Uterus (tissue), 4 donors: ENCODE measurements around the gene KCNQ1. TPM values are rescaled to one million over a fixed set of nuclear protein-coding genes. Genes with fewer than 3 reads are reported as not detected.

Source experiments
- DNase-seq, 2 donors: peaks; one replicate each; pipeline ENCODE4 v3.0.0-alpha.2; 2019 to 2020
- H3K27ac ChIP-seq, 2 donors: fragments of 200-600 bp; sonication (generic); 1 replicate in 1 of 2; 2 replicates in 1 of 2; pipeline ENCODE4 v1.5.1; 2016 to 2018
- H3K27me3 ChIP-seq, 2 donors: fragments of 200-600 bp; sonication (generic); one replicate each; pipeline ENCODE4 v1.5.1; 2018 to 2019; ENCODE audit warnings: control low read depth in 1 of 2
- H3K36me3 ChIP-seq, 2 donors: fragments of 200-600 bp; sonication (generic); one replicate each; pipeline ENCODE4 v1.5.1; 2019; ENCODE audit warnings: control low read depth in 1 of 2
- H3K4me1 ChIP-seq, 2 donors: fragments of 200-600 bp; sonication (generic); one replicate each; pipeline ENCODE4 v1.5.1; 2018 to 2019; ENCODE audit warnings: control low read depth in 1 of 2
- H3K4me3 ChIP-seq, 2 donors: fragments of 200-600 bp; sonication (generic); 1 replicate in 1 of 2; 2 replicates in 1 of 2; pipeline ENCODE4 v1.5.1; 2018 to 2019; ENCODE audit warnings: mild to moderate bottlenecking in 1 of 2
- H3K9me3 ChIP-seq, 2 donors: fragments of 200-600 bp; sonication (generic); one replicate each; pipeline ENCODE4 v1.5.1; 2019; ENCODE audit warnings: control low read depth in 1 of 2
- POLR2A ChIP-seq, 2 donors: fragments of 450-650 bp; IDR thresholded peaks; one replicate each; pipeline ENCODE4 v1.6.1; 2016; ENCODE audit warnings: antibody characterized with exemption in 2 of 2, mild to moderate bottlenecking in 1 of 2, moderate library complexity in 1 of 2
- intact Hi-C: fragments of 100-400 bp; cut with DNase I; formaldehyde crosslinking; loops from one replicate; pipeline ENCODE4 v1.15.1; 2023; ENCODE audit warnings: low total_unique reads
- total RNA-seq, 4 donors: library from RNA; depleted of rRNA in 3 of 4; stranded (reverse); fragments of >200 nt in 3 of 4; gene quantifications; one replicate each; pipeline versions ENCODE4 v1.1.0 to v1.2.4, GENCODE V29; 2014 to 2023
- TF ChIP-seq, protein P1 (sequence below), 4 experiments: fragments of 200-600 bp in 2 of 4; fragments of 450-650 bp in 2 of 4; sonication (generic) in 2 of 4; IDR thresholded peaks; one replicate each; pipeline ENCODE4 v1.5.1; 2016 to 2019; ENCODE audit warnings: antibody characterized with exemption in 4 of 4, mild to moderate bottlenecking in 2 of 4, moderate library complexity in 1 of 4
- donor health status: DM: yes; HTN: yes; CAD: no.

KCNQ1 gene
- total RNA-seq, 4 donors from 2014 or later: 2.6 to 10.4 (median 5.4) TPM

- no peaks in the 10 kb centered on the region for H3K4me1 ChIP-seq
- H3K27me3 ChIP-seq: no peaks in the 10 kb centered on the region
- no peak overlapping the region for H3K4me3 ChIP-seq
- H3K9me3 ChIP-seq: no peaks in the 10 kb centered on the region
- TF ChIP-seq, protein P1, sequence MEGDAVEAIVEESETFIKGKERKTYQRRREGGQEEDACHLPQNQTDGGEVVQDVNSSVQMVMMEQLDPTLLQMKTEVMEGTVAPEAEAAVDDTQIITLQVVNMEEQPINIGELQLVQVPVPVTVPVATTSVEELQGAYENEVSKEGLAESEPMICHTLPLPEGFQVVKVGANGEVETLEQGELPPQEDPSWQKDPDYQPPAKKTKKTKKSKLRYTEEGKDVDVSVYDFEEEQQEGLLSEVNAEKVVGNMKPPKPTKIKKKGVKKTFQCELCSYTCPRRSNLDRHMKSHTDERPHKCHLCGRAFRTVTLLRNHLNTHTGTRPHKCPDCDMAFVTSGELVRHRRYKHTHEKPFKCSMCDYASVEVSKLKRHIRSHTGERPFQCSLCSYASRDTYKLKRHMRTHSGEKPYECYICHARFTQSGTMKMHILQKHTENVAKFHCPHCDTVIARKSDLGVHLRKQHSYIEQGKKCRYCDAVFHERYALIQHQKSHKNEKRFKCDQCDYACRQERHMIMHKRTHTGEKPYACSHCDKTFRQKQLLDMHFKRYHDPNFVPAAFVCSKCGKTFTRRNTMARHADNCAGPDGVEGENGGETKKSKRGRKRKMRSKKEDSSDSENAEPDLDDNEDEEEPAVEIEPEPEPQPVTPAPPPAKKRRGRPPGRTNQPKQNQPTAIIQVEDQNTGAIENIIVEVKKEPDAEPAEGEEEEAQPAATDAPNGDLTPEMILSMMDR (IDR thresholded peaks at IDR 0.05): no peak
- no peak for TF ChIP-seq POLR2A (IDR thresholded peaks at IDR 0.05)
- intact Hi-C loops: no loop called here
- no peaks in the 10 kb centered on the region for H3K36me3 ChIP-seq
- DNase-seq: no peak
- no peak overlapping the region for H3K27ac ChIP-seq
Observed at GRCh38 chr11:2584434-2584811, 139.6 kb downstream of the KCNQ1 start.

DNA sequence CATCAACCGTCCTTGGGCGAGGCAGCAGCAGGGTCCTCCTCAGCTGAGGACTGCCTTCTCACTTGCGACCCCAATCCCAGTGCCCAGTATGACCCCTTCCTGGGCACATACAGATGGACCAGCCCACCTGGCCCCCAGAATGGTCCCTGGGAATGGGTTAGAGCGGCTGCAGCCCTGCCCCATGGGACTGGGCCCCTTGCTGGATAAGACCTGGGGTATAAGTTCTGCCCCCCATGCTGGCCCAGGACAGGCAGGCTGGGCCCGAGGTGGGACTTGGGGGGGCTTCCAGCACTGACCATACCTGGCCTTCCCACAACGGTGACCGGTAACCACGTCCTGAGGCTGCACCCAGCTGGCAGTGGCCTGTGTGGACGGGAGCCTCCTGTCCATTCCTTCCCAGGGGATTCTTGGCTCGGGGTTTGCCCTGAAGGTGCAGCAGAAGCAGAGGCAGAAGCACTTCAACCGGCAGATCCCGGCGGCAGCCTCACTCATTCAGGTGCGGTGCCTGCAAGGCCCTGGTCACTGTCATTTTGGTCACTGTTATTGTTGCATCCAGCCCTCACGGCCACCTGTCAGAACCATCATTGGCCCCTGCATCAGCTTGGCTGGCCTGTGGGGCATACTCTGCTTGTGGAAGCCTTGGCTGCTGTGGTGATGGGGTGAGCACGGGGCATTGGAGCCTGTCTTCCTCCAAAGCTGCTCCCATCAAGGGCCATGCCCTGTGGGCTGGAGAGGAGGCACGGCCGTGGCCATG, 140.2 kb downstream of the KCNQ1 start:
- Histone ChIP-seq H3K27ac (no peak overlapping the region), H3K36me3 (no peaks in the 10 kb centered on the region), H3K27me3 (no peaks in the 10 kb centered on the region), H3K9me3 (no peaks in the 10 kb centered on the region), H3K4me1 (no peaks in the 10 kb centered on the region), H3K4me3 (no peak overlapping the region)
- DNase-seq: no peak
- intact Hi-C loops: no loop called here
- TF ChIP-seq, protein P1 (IDR thresholded peaks at IDR 0.05): no peak
- no peak for TF ChIP-seq POLR2A (IDR thresholded peaks at IDR 0.05)

- Histone ChIP-seq H3K36me3 (no peaks in the 10 kb centered on the region), H3K9me3 (no peaks in the 10 kb centered on the region), H3K4me1 (no peaks in the 10 kb centered on the region), H3K27ac (no peak overlapping the region), H3K27me3 (no peaks in the 10 kb centered on the region), H3K4me3 (no peak overlapping the region)
- TF ChIP-seq, protein P1 (IDR thresholded peaks at IDR 0.05): no peak
- TF ChIP-seq POLR2A (IDR thresholded peaks at IDR 0.05): no peak
- no peak for DNase-seq
- intact Hi-C loops: no loop called here
Observed at GRCh38 chr11:2585566-2586086, 140.8 kb downstream of the KCNQ1 start.

GRCh38 chr11:2586087-2586792, 141.4 kb downstream of the KCNQ1 start:
- intact Hi-C loops: no loop called here
- no peaks in the 10 kb centered on the region for H3K27me3 ChIP-seq
- no peaks in the 10 kb centered on the region for H3K9me3 ChIP-seq
- peak; percentile 55 to 62 for DNase-seq
- no peak overlapping the region for H3K27ac ChIP-seq
- no peak for TF ChIP-seq POLR2A (IDR thresholded peaks at IDR 0.05)
- TF ChIP-seq, protein P1 (IDR thresholded peaks at IDR 0.05): no peak
- no peaks in the 10 kb centered on the region for H3K36me3 ChIP-seq
- no peak overlapping the region for H3K4me3 ChIP-seq
- no peaks in the 10 kb centered on the region for H3K4me1 ChIP-seq

GRCh38 chr11:2586793-2587131, 142.0 kb downstream of the KCNQ1 start:
- no peak for DNase-seq
- intact Hi-C loops: no loop called here
- Histone ChIP-seq H3K36me3 (no peaks in the 10 kb centered on the region), H3K27me3 (no peaks in the 10 kb centered on the region), H3K4me3 (no peak overlapping the region), H3K9me3 (no peaks in the 10 kb centered on the region), H3K27ac (no peak overlapping the region), H3K4me1 (no peaks in the 10 kb centered on the region)
- TF ChIP-seq, protein P1 (IDR thresholded peaks at IDR 0.05): no peak
- TF ChIP-seq POLR2A (IDR thresholded peaks at IDR 0.05): no peak
